ENCODE measurements around the gene CARD10. TPM values are rescaled to one million over a fixed set of nuclear protein-coding genes. Genes with fewer than 3 reads are reported as not detected.

The CARD10 gene
- total and polyA plus RNA-seq, 2 of the 8 experiments (the other 6 are each of a cell fraction or from before 2014, with no cell fraction given), result 13.5 to 14.4 TPM

DNA sequence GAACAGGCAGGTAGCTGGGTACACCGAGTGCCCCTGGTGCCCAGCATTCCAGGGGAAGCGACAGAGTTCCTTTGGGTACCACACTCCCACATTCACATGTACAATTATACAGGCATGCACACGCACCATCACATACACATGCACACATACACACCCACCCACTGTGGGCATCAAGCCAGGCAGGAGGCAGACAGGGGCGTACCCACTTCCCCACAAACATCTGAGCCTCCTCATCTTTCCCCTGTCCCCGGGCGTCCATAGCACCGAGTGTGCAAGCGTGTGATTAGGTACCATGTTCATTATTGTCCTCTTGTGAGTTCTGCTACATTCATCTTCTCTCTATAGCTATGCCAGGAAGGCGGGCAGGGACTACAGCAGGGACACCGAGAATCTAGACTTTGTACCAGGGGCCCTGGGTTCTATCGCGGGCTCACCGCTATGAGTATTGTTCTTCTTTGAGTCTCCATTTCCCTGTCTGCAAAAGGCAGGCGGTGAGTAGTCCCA is 2.1 kb upstream of the CARD10 start:
- Histone ChIP-seq H3K4me3 (ENCODE audit: extremely low read depth in 1 of 4, insufficient read depth in 2 of 4, low read depth in 3 of 4, low read length in 4 of 4) (no peak overlapping the region), H4K5ac (ENCODE audit: insufficient read length, low read depth, low read length) (no peak overlapping the region), H3K4me2 (ENCODE audit: insufficient read depth in 1 of 2, low read depth in 2 of 2, low read length in 2 of 2) (no peak overlapping the region), H2BK12ac (ENCODE audit: low read depth, low read length) (no peak overlapping the region), H3K36me3 (ENCODE audit: control insufficient read depth in 2 of 4, insufficient read depth in 4 of 4, low read length in 3 of 4) (no peaks in the 10 kb centered on the region), H3K23ac (ENCODE audit: insufficient read length) (no peak overlapping the region), H4K8ac (ENCODE audit: extremely low read depth, insufficient read depth, low read length) (no peak overlapping the region; the same call in 1 of the 2 replicates), H2AK5ac (ENCODE audit: low read depth, low read length) (0 out of 2 replicates have a peak overlapping the region, but pooled peaks have one; percentile 40), H3K9ac (replicated peaks in 1 of 4; ENCODE audit: extremely low read depth in 1 of 4, low read depth in 3 of 4, low read length in 3 of 4) (no peak overlapping the region), H3K27ac (ENCODE audit: low read depth, low read length) (no peak overlapping the region), H3K23me2 (ENCODE audit: low read depth, low read length) (peaks cover 10% of the 10 kb centered on the region; the same call in 1 of the 2 replicates), H2BK15ac (ENCODE audit: low read length) (0 out of 2 replicates have a peak overlapping the region, but pooled peaks have one; percentile 29), H2BK20ac (ENCODE audit: low read length) (no peak overlapping the region), H3K9me3 (ENCODE audit: insufficient read depth in 2 of 2, low read depth in 1 of 2, low read length in 1 of 2) (no peaks in the 10 kb centered on the region), H2AFZ (ENCODE audit: low read length) (no peak overlapping the region), H3K56ac (replicated peaks; ENCODE audit: insufficient read length, low read depth, low read length) (no peak overlapping the region), H3K79me2 (ENCODE audit: control insufficient read depth in 1 of 2, insufficient read depth in 2 of 2, low read length in 2 of 2) (no peaks in the 10 kb centered on the region), H3K79me1 (ENCODE audit: low read depth, low read length) (no peaks in the 10 kb centered on the region), H3K14ac (ENCODE audit: insufficient read length) (no peak overlapping the region), H3K18ac (ENCODE audit: extremely low read depth, low read length) (no peak overlapping the region), H3K4me1 (replicated peaks in 1 of 4; ENCODE audit: control insufficient read depth in 3 of 4, insufficient read depth in 4 of 4, low read length in 3 of 4) (peaks cover 0 to 7% (median 4%) of the 10 kb centered on the region in 4 experiments; a peak in 3 of 7 replicates), H2BK120ac (replicated peaks; ENCODE audit: low read depth, low read length) (no peak overlapping the region), H2BK5ac (ENCODE audit: low read depth, low read length) (no peak overlapping the region; the same call in 1 of the 2 replicates), H3K27me3 (replicated peaks in 1 of 4; ENCODE audit: control insufficient read depth in 3 of 4, extremely low read depth in 1 of 4, insufficient read depth in 3 of 4, low read length in 3 of 4) (peaks cover 7 to 25% (median 16%) of the 10 kb centered on the region in 4 experiments; a peak in 6 of 7 replicates), H4K20me1 (replicated peaks in 1 of 2; ENCODE audit: control insufficient read depth in 1 of 2, insufficient read depth in 2 of 2, low read length in 2 of 2) (no peaks in the 10 kb centered on the region), H4K91ac (replicated peaks; ENCODE audit: insufficient read length, low read length) (no peak overlapping the region), H3K4ac (replicated peaks; ENCODE audit: insufficient read length, low read depth, low read length) (no peak overlapping the region)
- no peak for TF ChIP-seq SIX5 (IDR thresholded peaks at IDR 0.05; ENCODE audit: low read depth, low read length)
- no peak for TF ChIP-seq NANOG (IDR thresholded peaks at IDR 0.05; ENCODE audit: insufficient read depth, low read depth, low read length, poor library complexity, severe bottlenecking)
- no peak for TF ChIP-seq SUZ12 (IDR thresholded peaks at IDR 0.05; ENCODE audit: low read length)
- TF ChIP-seq CBX8 (IDR thresholded peaks at IDR 0.05; ENCODE audit: borderline replicate concordance, low read depth, low read length), result no peak
- no peak for TF ChIP-seq POLR2AphosphoS5 (IDR thresholded peaks at IDR 0.05; ENCODE audit: low read depth, low read length)
- FAIRE-seq, result no peak
- ChIA-PET POLR2A (ENCODE audit: partially characterized antibody) (no interaction called here), CTCF (ENCODE audit: partially characterized antibody) (interaction anchor here (0.6 to 2.4 kb wide), 9 partner anchors 10 to 98 kb away, joined by 3 to 8 read pairs (median 3); no protein-coding TSS in a partner anchor)
- DNase-seq (ENCODE audit: low read depth in 1 of 2, low spot score in 2 of 2), result no peak
- WGBS, 2 experiments (ENCODE audit: extremely low coverage in 1 of 2, insufficient coverage in 1 of 2, insufficient read length in 1 of 2, insufficient replicate concordance in 2 of 2, low coverage in 1 of 2, low lambda C conversion rate in 2 of 2, missing lambda C conversion rate in 1 of 2), result 91% methylated on average over 14 of the region's 14 CpGs; no CpG with 5 or more reads in 1 of the 2 experiments
